NCI-H2196 treated with DMSO at 0.1 percent for 48 hours (cell line): Measurements from ENCODE around the gene LRP1-AS.

Experiments used
- DNase-seq: peaks from one replicate; lab custom pipeline; 2025; ENCODE audit not compliant: unreplicated experiment; lab: John Stamatoyannopoulos, UW

LRP1-AS gene

DNA sequence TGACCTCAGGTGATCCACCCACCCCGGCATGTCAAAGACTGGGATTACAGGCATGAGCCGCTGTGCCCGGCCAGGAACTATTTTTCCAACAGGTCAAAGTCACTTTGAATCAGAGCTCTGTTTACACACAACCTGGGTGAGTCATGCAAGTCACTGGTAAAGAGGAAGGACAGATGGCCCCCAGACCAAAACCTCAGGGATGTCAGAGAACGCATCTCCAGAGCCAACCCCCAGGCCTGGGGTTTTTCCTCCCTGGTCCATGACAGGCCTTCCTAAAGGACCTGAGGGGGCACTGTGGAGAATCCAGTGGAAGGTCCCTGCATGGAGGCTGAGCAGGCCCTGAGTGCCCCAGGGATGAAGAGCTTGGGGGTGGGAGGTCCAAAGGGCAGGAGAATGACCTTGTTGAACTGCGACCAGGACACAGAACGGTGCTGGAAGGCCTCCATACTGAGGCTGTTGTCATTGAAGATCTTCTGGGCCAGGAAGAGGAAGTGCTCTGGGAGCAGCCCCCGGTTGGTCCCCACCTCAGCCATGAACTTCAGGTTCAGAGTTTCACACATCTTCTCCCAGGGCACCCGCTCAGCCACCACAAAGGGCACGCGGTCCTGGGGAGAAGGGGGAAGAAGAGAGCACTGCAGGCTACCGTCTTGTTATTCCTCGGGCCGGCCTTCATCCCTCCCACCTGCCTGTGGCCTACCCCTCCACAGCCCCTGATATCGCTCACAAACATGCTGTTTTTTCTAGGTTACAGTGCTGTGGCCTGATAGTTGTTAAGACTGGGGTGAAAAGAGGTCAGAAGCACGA is 45.3 kb downstream of the LRP1-AS start:
- no peak for DNase-seq

DNA sequence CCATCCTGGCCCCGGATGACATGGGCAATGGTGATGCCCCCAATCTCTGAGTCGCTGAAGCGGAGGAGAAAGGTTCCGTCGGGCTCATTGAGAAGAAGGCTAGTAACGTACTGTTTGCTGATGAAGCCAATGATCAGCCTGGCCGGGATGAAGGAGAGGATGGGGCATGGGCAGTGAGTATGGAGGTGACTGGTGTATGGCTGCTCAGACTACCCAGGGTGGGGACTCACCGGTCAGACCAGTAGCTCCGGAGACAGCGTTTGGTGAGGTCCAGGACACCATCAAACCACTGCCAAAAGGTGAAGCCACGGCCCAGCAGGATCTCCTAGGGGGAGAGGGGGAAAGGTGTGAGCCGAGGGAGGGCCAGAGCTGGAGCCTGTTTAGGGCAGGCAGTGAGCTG is 47.7 kb downstream of the LRP1-AS start:
- DNase-seq: no peak

DNA sequence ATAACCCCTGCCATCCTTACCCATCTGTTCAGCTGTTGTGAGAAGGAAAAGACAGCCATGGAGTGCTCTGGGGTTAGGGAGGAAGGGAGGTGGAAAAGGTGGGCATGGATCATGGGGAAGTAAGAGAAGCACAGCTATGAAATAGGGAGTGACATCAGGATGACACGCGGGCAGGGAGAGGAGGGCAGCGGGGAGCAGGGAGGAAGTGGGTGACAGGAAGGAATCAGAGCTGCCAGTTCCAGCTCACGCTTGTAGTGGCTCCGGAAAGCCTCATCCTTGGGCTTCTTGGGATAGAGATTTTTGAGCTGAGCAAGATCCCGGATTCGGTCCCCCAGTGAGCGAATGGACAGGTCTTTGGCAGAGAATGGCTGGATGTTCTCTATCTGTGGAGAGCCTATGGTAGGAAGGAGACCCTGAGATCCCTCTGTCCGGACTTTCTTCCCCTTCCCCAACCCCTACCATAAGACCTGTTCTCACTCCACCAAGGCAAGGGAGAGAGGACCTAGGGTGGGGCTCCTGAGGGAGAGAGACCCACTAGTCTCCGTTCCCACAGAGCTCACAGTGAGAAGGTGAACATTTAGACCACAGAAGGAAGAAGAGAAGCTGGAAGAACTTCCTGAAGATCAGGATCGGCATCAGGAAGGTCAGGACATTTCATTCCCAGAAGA is 48.2 kb downstream of the LRP1-AS start:
- DNase-seq: no peak

GRCh38 chr12:57098546-57098945 is 48.9 kb downstream of the LRP1-AS start:
- DNase-seq: no peak

- no peak for DNase-seq
These were observed 49.9 kb downstream of the LRP1-AS start for GRCh38 chr12:57097554-57097835.

DNA sequence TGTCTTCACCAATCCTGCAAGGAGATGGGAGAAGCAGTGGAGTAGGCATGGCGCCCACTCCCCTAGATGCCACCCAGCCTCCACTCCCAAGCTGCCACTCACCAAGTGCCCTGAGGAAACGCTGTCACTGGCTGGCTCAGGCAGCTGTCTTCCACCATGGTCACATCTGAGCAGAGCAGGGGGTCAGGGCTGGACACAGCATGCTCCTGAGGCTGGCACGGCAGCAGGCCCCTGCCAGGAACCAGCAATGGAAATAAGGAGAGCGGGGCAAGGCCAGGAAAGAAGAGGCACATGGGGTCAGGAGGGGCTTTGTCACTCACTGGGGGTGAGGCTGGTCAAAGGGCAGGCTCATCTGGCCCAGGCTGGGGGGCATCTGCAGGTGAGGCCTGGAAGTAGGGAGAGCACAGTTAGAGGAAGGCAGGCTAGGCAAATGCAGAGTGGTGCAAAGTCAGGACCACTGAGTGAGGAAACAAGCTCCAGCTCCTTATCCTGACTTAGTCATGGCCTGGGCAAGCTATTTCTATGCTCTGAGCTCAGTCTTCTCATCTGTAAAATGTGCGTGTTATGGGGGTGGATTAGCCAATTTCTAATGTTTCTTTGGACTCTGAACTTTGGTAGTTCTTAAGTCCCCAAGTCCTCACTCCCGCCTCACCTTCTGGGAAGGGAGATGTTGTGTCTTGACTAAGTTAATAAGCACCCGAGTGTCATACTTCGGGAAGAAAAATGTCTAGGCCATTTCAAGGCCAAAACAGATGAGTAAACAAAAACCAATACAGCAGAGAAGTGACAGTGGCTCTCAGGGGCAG is 50.5 kb downstream of the LRP1-AS start:
- no peak for DNase-seq

- DNase-seq: no peak
These were observed 51.3 kb downstream of the LRP1-AS start for GRCh38 chr12:57096099-57096572.

DNA sequence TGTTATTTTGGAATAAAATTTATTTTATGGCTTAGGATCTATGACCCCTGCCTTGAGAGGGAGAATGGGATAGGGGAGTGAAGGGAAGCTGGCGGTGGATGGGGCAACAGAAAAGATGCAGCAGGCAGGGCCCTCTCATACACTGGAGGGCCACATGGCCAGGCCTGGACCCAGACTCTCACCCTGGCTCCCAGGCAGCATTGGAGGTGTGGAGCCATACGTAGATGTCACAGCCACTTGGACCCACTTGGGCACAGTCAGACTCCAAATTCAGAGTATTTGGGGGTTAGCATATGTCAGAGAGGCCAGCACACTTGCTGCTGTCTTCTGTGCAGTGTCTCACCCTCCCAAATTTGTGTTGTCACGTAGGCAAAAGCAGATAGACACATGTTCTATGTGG is 52.0 kb downstream of the LRP1-AS start:
- no peak for DNase-seq
